ENCODE measurements around the gene RFC3. TPM values are rescaled to one million over a fixed set of nuclear protein-coding genes. Genes with fewer than 3 reads are reported as not detected.

RFC3 gene
- total and polyA plus RNA-seq, 12 donors: 4.4 to 33.8 (median 16.6) TPM

- peaks cover 0 to 5% of the 10 kb centered on the region in 2 donors for H3K4me1 ChIP-seq (replicated peaks in 1 of 2)
- intact Hi-C loops (cut with DNase I): no loop called here
- no peaks in the 10 kb centered on the region for H3K36me3 ChIP-seq (replicated peaks in 1 of 2)
- no peaks in the 10 kb centered on the region for H3K9me3 ChIP-seq (replicated peaks in 1 of 3)
- DNase-seq: no peak
- peak overlapping the region in 3 of 4 donors; percentile 16 to 97 (median 96) for H3K4me3 ChIP-seq
- no peak for TF ChIP-seq CTCF (IDR thresholded peaks at IDR 0.05)
- TF ChIP-seq POLR2A (IDR thresholded peaks at IDR 0.05): no peak
- peak overlapping the region in 3 of 5 donors; percentile 71 to 84 (median 80) for H3K27ac ChIP-seq
- 24 to 28% (median 26%) methylated on average over 5 of the region's 5 CpGs for WGBS, 4 donors
- H3K27me3 ChIP-seq: no peaks in the 10 kb centered on the region
Measured at GRCh38 chr13:33817513-33817900, 442 bp upstream of the RFC3 start.

GRCh38 chr13:33825083-33825482, 7.1 kb downstream of the RFC3 start:
- TF ChIP-seq CTCF (IDR thresholded peaks at IDR 0.05) (no peak), POLR2A (IDR thresholded peaks at IDR 0.05) (no peak)
- Histone ChIP-seq H3K27me3 (no peaks in the 10 kb centered on the region), H3K36me3 (replicated peaks in 1 of 2) (no peaks in the 10 kb centered on the region), H3K4me1 (replicated peaks in 1 of 2) (peaks cover 0 to 13% of the 10 kb centered on the region in 2 donors), H3K9me3 (replicated peaks in 1 of 3) (peaks cover 0 to 5% (median 0%) of the 10 kb centered on the region in 3 donors), H3K27ac (no peak overlapping the region), H3K4me3 (no peak overlapping the region)
- intact Hi-C loops (cut with DNase I): no loop called here
- WGBS, 4 donors: 90 to 98% (median 95%) methylated on average over 4 of the region's 4 CpGs
- DNase-seq: no peak

GRCh38 chr13:33827139-33827538, 9.2 kb downstream of the RFC3 start:
- H3K4me3 ChIP-seq: no peak overlapping the region
- TF ChIP-seq CTCF (IDR thresholded peaks at IDR 0.05) (no peak), POLR2A (IDR thresholded peaks at IDR 0.05) (no peak)
- intact Hi-C loops (cut with DNase I): no loop called here

GRCh38 chr13:33828431-33829129, 10.6 kb downstream of the RFC3 start:
- Histone ChIP-seq H3K4me1 (replicated peaks in 1 of 2) (peaks cover 0 to 13% of the 10 kb centered on the region in 2 donors), H3K9me3 (replicated peaks in 1 of 3) (peaks cover 0 to 5% (median 0%) of the 10 kb centered on the region in 3 donors), H3K4me3 (no peak overlapping the region), H3K27ac (peak overlapping the region in 1 of 5 donors; percentile 20), H3K36me3 (replicated peaks in 1 of 2) (peaks cover 0 to 7% of the 10 kb centered on the region in 2 donors), H3K27me3 (no peaks in the 10 kb centered on the region)
- intact Hi-C loops (cut with DNase I): no loop called here
- WGBS, 4 donors: 65 to 75% (median 68%) methylated on average over 7 of the region's 7 CpGs
- TF ChIP-seq CTCF (IDR thresholded peaks at IDR 0.05): no peak
- no peak for TF ChIP-seq POLR2A (IDR thresholded peaks at IDR 0.05)
- peak in 6 of 7 donors; percentile 43 to 74 (median 60) for DNase-seq

More at GRCh38 chr13:33827139-33827538, 9.2 kb downstream of the RFC3 start:
- peaks cover 0 to 13% of the 10 kb centered on the region in 2 donors for H3K4me1 ChIP-seq (replicated peaks in 1 of 2)
- H3K27ac ChIP-seq: no peak overlapping the region
- H3K36me3 ChIP-seq (replicated peaks in 1 of 2): peaks cover 0 to 7% of the 10 kb centered on the region in 2 donors
- H3K9me3 ChIP-seq (replicated peaks in 1 of 3): peaks cover 0 to 5% (median 0%) of the 10 kb centered on the region in 3 donors
- no peak for DNase-seq
- no peaks in the 10 kb centered on the region for H3K27me3 ChIP-seq
- WGBS, 4 donors: 93 to 96% (median 94%) methylated on average over 2 of the region's 2 CpGs

Measured in adrenal gland (tissue), 12 donors.